SK-N-SH (cell line): ENCODE data around the gene GJC3. TPM values are rescaled to one million over a fixed set of nuclear protein-coding genes. Genes with fewer than 3 reads are reported as not detected.

Experiments used
- CTCF ChIA-PET: fragments of 300-600, 350-600 bp; formaldehyde crosslinking; extraction: SDS; loops from one replicate; lab custom pipeline; 2021; lab: Yijun Ruan, JAX
- POLR2A ChIA-PET: fragments of 350-600 bp; sonication (Branson Sonifier 250); formaldehyde crosslinking; extraction: SDS; loops from one replicate; lab custom pipeline; 2020; ENCODE audit warnings: antibody characterized with exemption, inconsistent platforms; lab: Yijun Ruan, JAX
- DNase-seq: peaks from one replicate; pipeline ENCODE4 v3.0.0; 2012
- H2AFZ ChIP-seq: fragments of 200-600 bp; sonication (generic); 2 replicates; pipeline ENCODE4 v1.8.1; 2016; ENCODE audit warnings: antibody characterized with exemption, mild to moderate bottlenecking, low read depth
- H3F3A ChIP-seq: fragments of 200-600 bp; sonication (generic); replicated peaks from 2 replicates; pipeline ENCODE3; 2016; ENCODE audit warnings: antibody characterized with exemption, mild to moderate bottlenecking; ENCODE audit not compliant: insufficient read depth
- H3K27ac ChIP-seq, 2 experiments: fragments of 200-500 bp in 1 of 2; fragments of 200-600 bp in 1 of 2; sonication (Bioruptor generic) in 1 of 2; sonication (generic), shearing (Covaris generic) in 1 of 2; 2 replicates each; pipeline versions ENCODE4 v1.5.1 to v1.6.1; 2014 to 2016; ENCODE audit warnings: low read depth in 2 of 2, inconsistent platforms in 1 of 2, low read length in 1 of 2, mild to moderate bottlenecking in 1 of 2, mixed read lengths in 1 of 2
- H3K27me3 ChIP-seq: fragments of 200-600 bp; sonication (generic), shearing (Covaris generic); 2 replicates; pipeline ENCODE4 v1.6.1; 2016; ENCODE audit warnings: mixed run types; ENCODE audit not compliant: insufficient read depth
- H3K36me3 ChIP-seq, 2 experiments: fragments of 200-500 bp in 1 of 2; fragments of 200-600 bp in 1 of 2; sonication (Bioruptor generic) in 1 of 2; sonication (generic) in 1 of 2; replicated peaks in 1 of 2; 2 replicates each; pipeline versions ENCODE3 to v1.5.1; 2014 to 2016; ENCODE audit warnings: low read length in 1 of 2, mild to moderate bottlenecking in 1 of 2; ENCODE audit not compliant: insufficient read depth in 2 of 2, control insufficient read depth in 1 of 2
- H3K4me1 ChIP-seq, 2 experiments: fragments of 200-500 bp in 1 of 2; fragments of 200-600 bp in 1 of 2; sonication (Bioruptor generic) in 1 of 2; sonication (generic), shearing (Covaris generic) in 1 of 2; 2 replicates each; pipeline versions ENCODE4 v1.5.1 to v1.6.1; 2014 to 2016; ENCODE audit warnings: low read depth in 1 of 2, low read length in 1 of 2, mixed run types in 1 of 2; ENCODE audit not compliant: insufficient read depth in 2 of 2, control insufficient read depth in 1 of 2
- H3K4me2 ChIP-seq: fragments of 200-600 bp; sonication (generic), shearing (Covaris generic); 2 replicates; pipeline ENCODE4 v1.6.1; 2017; ENCODE audit warnings: mixed run types
- H3K4me3 ChIP-seq, 2 experiments: fragments of 200-500 bp in 1 of 2; fragments of 200-600 bp in 1 of 2; sonication (Bioruptor generic) in 1 of 2; sonication (generic), shearing (Covaris generic) in 1 of 2; 2 replicates each; pipeline versions ENCODE4 v1.5.1 to v1.8.1; 2014 to 2016; ENCODE audit warnings: low read depth in 2 of 2, inconsistent platforms in 1 of 2, low read length in 1 of 2, mild to moderate bottlenecking in 1 of 2, mixed read lengths in 1 of 2, moderate library complexity in 1 of 2
- H3K79me2 ChIP-seq: fragments of 200-600 bp; sonication (generic); 2 replicates; pipeline ENCODE4 v1.8.1; 2017; ENCODE audit warnings: mild to moderate bottlenecking; ENCODE audit not compliant: insufficient read depth
- H3K9ac ChIP-seq: fragments of 200-600 bp; sonication (generic); 2 replicates; pipeline ENCODE4 v1.6.1; 2017; ENCODE audit warnings: mixed run types
- H3K9me2 ChIP-seq: fragments of 200-600 bp; sonication (generic); 2 replicates; pipeline ENCODE4 v1.6.1; 2017; ENCODE audit warnings: mixed run types
- H3K9me3 ChIP-seq: fragments of 200-600 bp; sonication (generic); 2 replicates; pipeline ENCODE4 v1.6.1; 2017; ENCODE audit warnings: mixed run types, mild to moderate bottlenecking, moderate library complexity
- H4K20me1 ChIP-seq: fragments of 200-600 bp; sonication (generic); 2 replicates; pipeline ENCODE4 v1.6.1; 2017; ENCODE audit warnings: mild to moderate bottlenecking, mixed run types; ENCODE audit not compliant: insufficient read depth
- CHD2 ChIP-seq: fragments of 150-350 bp; IDR thresholded peaks from 2 replicates; pipeline ENCODE4 v1.6.1; 2018; ENCODE audit warnings: low read length; ENCODE audit not compliant: partially characterized antibody
- CTCF ChIP-seq: fragments of 200-600 bp; sonication (generic); IDR thresholded peaks from 2 replicates; pipeline ENCODE4 v1.6.1; 2017; ENCODE audit warnings: antibody characterized with exemption, mild to moderate bottlenecking, moderate library complexity
- EP300 ChIP-seq, 2 experiments: IDR thresholded peaks; 2 replicates each; pipeline versions ENCODE4 v1.4.0 to v1.6.1; 2012; ENCODE audit warnings: borderline replicate concordance in 1 of 2, low read depth in 1 of 2, low read length in 1 of 2
- FOXJ3 ChIP-seq: sonication (generic); formaldehyde crosslinking; IDR thresholded peaks from 2 replicates; pipeline ENCODE4 v1.5.1; 2020; ENCODE audit warnings: mild to moderate bottlenecking, missing genetic modification reagents
- GABPA ChIP-seq: IDR thresholded peaks from 2 replicates; pipeline ENCODE4 v1.4.0; 2012; ENCODE audit warnings: low read depth, mild to moderate bottlenecking
- GATA2 ChIP-seq: sonication (generic); formaldehyde crosslinking; IDR thresholded peaks from 2 replicates; pipeline ENCODE4 v1.5.0; 2020; ENCODE audit warnings: mild to moderate bottlenecking, missing genetic modification reagents
- JUND ChIP-seq: IDR thresholded peaks from 2 replicates; pipeline ENCODE4 v1.4.0; 2012
- MEF2A ChIP-seq: IDR thresholded peaks from 2 replicates; pipeline ENCODE4 v1.4.0; 2012; ENCODE audit warnings: low read depth, borderline replicate concordance
- MXI1 ChIP-seq: IDR thresholded peaks from 2 replicates; pipeline ENCODE4 v1.6.1; 2012; ENCODE audit warnings: mild to moderate bottlenecking, low read depth, low read length, improper control_type of control experiment
- PBX3 ChIP-seq: IDR thresholded peaks from 2 replicates; pipeline ENCODE4; 2012
- RAD21 ChIP-seq: IDR thresholded peaks from 2 replicates; pipeline ENCODE4 v1.6.1; 2012; ENCODE audit warnings: mild to moderate bottlenecking, low read length
- RCOR1 ChIP-seq: fragments of 150-350 bp; IDR thresholded peaks from 2 replicates; pipeline ENCODE4 v1.6.1; 2017; ENCODE audit warnings: antibody characterized with exemption, low read length
- REST ChIP-seq: IDR thresholded peaks from 2 replicates; pipeline ENCODE4 v1.6.1; 2012; ENCODE audit warnings: mild to moderate bottlenecking, low read depth, low read length, moderate library complexity
- SIN3A ChIP-seq: IDR thresholded peaks from 2 replicates; pipeline ENCODE4 v1.6.1; 2012; ENCODE audit warnings: low read depth, mild to moderate bottlenecking, low read length, moderate library complexity, borderline replicate concordance
- SMC3 ChIP-seq: IDR thresholded peaks from 2 replicates; pipeline ENCODE4 v1.6.1; 2012; ENCODE audit warnings: low read depth, low read length, improper control_type of control experiment
- TAF1 ChIP-seq: IDR thresholded peaks from 2 replicates; pipeline ENCODE4 v1.6.1; 2012; ENCODE audit warnings: low read depth, mild to moderate bottlenecking, low read length, moderate library complexity, borderline replicate concordance
- TCF12 ChIP-seq: IDR thresholded peaks from 2 replicates; pipeline ENCODE4 v1.4.0; 2012
- TEAD4 ChIP-seq: IDR thresholded peaks from 2 replicates; pipeline ENCODE4 v1.4.0; 2012; ENCODE audit warnings: mild to moderate bottlenecking, borderline replicate concordance; ENCODE audit not compliant: insufficient read depth
- USF1 ChIP-seq: IDR thresholded peaks from 2 replicates; pipeline ENCODE4 v1.4.0; 2012; ENCODE audit warnings: low read depth, borderline replicate concordance
- ZBTB33 ChIP-seq: IDR thresholded peaks from 2 replicates; pipeline ENCODE4 v1.4.0; 2012; ENCODE audit warnings: low read depth, borderline replicate concordance
- WGBS: methylation state at CpG from one replicate; pipeline ENCODE4 v1.1.6; 2017; ENCODE audit warnings: low lambda C conversion rate; 5-methylcytosine and 5-hydroxymethylcytosine counted together
- polyA plus RNA-seq, 3 experiments: library from polyadenylated mRNA; depleted of rRNA; stranded (reverse); fragments of >200 nt; gene quantifications; 2 replicates each; pipeline ENCODE4 v1.2.3, GENCODE V29; 2012

Gene GJC3
- polyA plus RNA-seq, 1 of the 3 experiments (the other 2 are of a cell fraction) = not detected

GRCh38 chr7:99928994-99929729, at the start of gene GJC3 (continued):
- TF ChIP-seq ZBTB33 = no peak
- no peak for TF ChIP-seq MEF2A
- TF ChIP-seq PBX3 = no peak
- TF ChIP-seq GATA2 (CRISPR knock-in tag) = no peak
- TF ChIP-seq REST = no peak
- no peak for TF ChIP-seq EP300 (IDR thresholded peaks at IDR 0.05; ENCODE audit: borderline replicate concordance in 1 of 2, low read depth in 1 of 2, low read length in 1 of 2)
- TF ChIP-seq, all 33 proteins: peak for 4

- WGBS = 34% methylated on average over 13 of the region's 13 CpGs
- Histone ChIP-seq H3K9ac (no peak overlapping the region), H3K36me3 (no peaks in the 10 kb centered on the region), H3F3A (no peaks in the 10 kb centered on the region), H3K4me3 (no peak overlapping the region), H3K27me3 (peaks cover 24% of the 10 kb centered on the region; the same call in 1 of the 2 replicates), H3K4me2 (no peak overlapping the region), H3K4me1 (no peaks in the 10 kb centered on the region; a peak in 1 of 4 replicates), H3K79me2 (no peaks in the 10 kb centered on the region), H4K20me1 (no peaks in the 10 kb centered on the region), H3K9me3 (no peaks in the 10 kb centered on the region), H3K27ac (no peak overlapping the region), H2AFZ (no peak overlapping the region), H3K9me2 (no peaks in the 10 kb centered on the region)
- CTCF ChIA-PET = interaction anchor here (0.6 to 6.5 kb wide), 5 partner anchors 15 to 461 kb away, joined by 3 to 103 read pairs (median 5); no protein-coding TSS in a partner anchor
- POLR2A ChIA-PET = no interaction called here
- DNase-seq = no peak
- TF ChIP-seq CHD2 (no peak), SIN3A (no peak), JUND (no peak), TEAD4 (no peak), MXI1 (no peak), GABPA (no peak), CTCF (no peak), EP300 (IDR thresholded peaks at IDR 0.05; ENCODE audit: borderline replicate concordance in 1 of 2, low read depth in 1 of 2, low read length in 1 of 2) (no peak), RCOR1 (no peak), RAD21 (no peak), TCF12 (no peak), GATA2 (CRISPR knock-in tag) (no peak), FOXJ3 (CRISPR knock-in tag) (no peak), USF1 (no peak), SMC3 (no peak), TAF1 (no peak)
These were observed 47.2 kb upstream of the GJC3 start for GRCh38 chr7:99976626-99977025.
